Kidney glomerular epithelial cell (primary cell): Measurements from ENCODE around the gene PPP1R1A.

ENCODE experiments used
- DNase-seq: peaks from one replicate; lab custom pipeline; 2025; lab: John Stamatoyannopoulos, UW

PPP1R1A gene

GRCh38 chr12:54535474-54535873 lies 53.0 kb downstream of the PPP1R1A start:
- no peak for DNase-seq

- no peak for DNase-seq
Observed at GRCh38 chr12:54529581-54529980, 58.9 kb downstream of the PPP1R1A start.
